ENCODE measurements around the gene KRT80.

The KRT80 gene

DNA sequence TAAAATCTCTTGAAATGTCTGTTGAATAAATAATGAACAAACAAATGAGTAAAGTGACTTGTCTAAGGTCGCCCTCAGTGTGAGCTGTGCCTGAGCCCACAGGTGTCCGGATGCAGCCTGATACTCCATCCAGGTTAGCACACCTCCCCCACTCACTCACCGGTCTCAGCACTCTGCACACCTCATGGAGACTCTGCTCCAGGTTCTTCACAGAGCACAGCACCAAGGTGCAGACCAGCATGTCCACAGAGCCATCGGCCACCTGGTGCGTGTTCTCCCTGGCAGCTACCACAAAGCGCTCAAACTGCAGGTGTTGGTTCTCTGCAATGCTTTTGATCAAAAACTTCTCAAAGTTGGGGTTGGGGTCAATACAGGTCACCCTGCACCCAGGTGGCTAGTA, 37.1 kb upstream of the KRT80 start:
- DNase-seq = no peak

DNA sequence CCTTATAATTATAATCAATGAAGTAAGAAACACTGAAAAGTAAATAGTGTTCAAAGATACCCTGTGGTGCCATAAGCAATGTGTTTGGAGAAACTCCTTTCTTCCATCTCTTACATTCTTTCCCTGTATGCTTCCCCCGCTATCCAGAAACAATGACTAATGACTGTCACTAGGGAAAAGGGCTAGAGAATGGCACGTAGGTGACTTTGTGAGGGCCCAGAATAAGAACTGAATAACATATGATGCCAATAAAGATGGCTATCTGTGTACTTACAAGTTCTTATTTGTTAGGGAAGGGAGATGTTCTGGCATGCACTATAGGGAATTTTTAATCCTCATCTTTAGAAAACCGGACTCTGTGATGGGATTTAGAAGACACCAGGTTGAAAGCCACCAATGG, 36.6 kb upstream of the KRT80 start:
- DNase-seq = no peak

DNA sequence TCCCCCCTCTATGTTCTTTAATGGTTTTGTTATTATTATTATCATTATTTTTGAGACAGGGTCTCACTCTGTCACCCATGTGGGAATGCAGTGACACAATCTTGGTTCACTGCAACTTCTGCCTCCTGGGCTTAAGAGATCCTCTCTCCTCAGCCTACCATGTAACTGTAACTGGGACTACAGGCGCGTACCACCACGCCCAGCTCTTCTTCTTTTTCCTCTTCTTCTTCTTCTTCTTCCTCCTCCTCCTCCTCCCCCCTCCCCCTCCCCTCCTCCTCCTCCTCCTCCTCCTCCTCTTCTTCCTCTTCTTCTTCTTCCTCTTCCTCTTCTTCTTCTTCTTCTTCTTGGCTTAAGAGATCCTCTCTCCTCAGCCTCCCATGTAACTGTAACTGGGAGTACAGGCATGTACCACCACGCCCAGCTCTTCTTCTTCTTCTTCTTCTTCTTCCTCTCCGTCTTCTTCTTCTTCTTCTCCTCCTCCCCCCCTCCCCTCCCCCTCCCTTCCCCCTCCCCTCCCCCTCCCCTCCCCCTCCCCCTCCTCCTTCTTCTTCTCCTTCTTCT, 35.9 kb upstream of the KRT80 start:
- DNase-seq = peak in 1 of 2 donors; percentile 32

DNA sequence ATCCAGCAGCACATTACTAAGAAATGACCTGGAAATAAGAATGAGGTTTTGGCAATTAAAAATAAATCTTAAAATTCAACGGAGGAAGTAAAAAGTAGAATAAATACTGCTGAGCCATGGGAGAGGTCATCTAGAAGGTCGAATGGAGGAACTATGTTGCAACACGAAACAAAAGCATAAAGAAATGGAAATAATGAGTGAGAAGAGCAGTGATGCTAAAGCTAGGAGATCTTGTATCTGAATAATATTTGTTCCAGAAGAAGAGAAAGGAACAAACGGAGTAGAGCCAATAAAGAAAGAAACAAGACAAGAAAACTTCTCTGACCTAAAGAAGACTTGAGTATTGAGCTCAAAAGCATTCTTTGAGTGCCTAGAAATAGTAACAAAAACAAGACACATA, 34.6 kb upstream of the KRT80 start:
- no peak for DNase-seq

DNA sequence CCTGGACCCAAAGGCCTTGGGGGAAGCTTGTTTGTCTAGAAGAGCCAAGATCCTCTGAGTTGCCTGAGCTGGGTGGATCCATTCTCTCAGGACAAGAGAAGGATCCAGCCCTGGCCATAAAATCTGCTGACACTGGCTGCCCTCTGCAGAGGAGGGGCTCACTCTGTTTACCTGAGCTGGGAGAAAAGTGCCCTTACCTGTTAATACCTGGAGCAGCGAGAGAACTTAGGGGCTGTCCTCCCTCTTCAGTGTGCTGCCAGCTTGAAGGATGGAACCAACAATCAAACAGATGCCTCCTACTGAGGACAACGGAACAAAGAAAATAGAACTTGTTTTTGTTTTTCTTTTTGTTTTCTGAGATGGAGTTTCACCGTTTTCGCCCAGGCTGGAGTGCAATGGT, 33.9 kb upstream of the KRT80 start:
- no peak for DNase-seq

DNA sequence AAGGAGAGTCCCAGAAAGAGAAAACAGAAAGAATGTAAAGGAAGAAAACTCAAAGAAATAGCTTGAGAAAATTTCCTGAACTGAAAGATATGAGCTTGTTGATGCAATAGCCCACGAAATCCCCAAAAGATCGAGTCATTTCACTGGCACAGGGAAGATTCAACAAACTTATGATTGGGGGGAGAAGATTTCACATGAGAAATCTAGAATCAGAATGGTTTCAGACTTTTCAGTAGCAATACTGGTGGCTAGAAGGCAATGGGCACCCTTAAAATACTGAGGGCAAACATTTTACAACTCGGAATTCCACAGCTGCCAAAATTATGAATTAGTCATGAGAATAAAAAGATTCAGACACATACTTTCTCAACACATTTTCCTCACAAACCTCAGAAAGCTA, 32.3 kb upstream of the KRT80 start:
- DNase-seq = no peak

DNA sequence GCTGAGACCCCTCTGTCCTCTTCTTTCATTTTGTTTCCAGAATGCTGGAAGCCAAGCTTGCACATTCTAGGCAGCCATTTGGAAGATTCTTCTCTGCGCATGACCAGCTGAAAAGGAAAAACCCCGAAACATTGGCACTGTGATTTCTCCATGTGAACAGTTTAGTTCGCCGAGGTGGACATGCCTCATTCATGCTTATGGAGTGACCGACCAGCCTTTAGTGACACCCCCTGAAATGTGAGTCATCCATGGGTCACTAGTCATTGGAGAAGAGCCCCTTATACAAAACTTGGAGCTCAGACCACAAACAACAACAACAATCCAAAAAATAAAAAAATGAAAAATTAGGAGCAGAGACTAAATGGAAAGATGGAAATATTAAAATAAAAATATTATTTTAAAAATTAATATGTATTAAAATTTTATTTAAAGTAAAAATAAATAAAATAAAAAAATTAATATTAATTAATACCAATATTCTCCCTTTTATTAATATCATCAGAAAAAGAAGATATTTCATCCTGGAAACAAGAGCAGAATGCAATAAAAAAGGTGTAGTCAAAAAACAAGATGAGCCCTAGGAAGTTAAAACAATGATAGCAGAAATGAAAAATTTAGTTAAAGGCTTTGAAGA, 31.7 kb upstream of the KRT80 start:
- DNase-seq = no peak

DNA sequence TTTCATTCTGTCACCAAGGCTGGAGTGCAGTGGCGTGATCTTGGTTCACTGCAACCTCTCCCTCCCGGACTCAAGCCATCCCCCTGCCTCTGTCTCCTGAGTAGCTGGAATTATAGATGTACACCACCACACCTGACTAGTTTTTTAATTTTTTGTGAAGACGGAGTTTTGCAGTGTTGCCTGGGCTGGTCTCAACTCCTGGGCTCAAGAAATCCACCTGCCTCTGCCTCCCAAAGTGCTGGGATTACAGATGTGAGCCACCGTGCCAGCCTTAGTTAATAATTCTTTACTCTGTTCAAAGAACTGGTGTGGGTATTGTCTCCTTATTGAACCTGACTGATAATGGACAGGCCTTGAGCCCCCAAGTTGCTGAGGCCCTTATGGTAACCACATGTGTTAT, 30.9 kb upstream of the KRT80 start:
- DNase-seq = no peak

DNA sequence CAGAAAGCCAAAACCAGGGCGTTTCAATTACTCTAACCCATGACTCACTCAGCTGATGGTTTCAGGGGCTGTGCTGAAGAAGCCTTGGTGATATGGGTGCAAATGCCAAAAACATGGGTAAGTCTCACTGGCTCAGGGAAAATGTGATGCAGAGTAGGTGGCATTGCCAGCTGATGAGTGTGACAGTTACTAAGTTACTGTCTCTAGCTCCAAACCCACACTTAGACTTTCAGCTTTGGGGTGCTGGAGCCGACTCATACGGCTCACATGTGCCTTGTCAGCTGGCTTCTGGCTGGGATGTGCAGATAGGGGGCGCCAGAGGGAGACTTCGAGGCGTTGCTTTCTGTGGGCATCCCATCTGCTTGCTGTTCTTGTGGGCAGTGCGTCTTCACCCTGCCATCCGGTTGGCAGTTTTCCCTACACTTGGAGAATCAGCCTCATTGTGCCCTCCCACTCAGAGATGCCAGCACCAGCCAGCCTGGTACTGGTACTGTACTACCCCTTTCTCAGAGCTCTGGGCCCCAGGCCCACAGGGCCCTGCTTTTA, 30.2 kb upstream of the KRT80 start:
- peak; percentile 70 to 85 for DNase-seq

DNA sequence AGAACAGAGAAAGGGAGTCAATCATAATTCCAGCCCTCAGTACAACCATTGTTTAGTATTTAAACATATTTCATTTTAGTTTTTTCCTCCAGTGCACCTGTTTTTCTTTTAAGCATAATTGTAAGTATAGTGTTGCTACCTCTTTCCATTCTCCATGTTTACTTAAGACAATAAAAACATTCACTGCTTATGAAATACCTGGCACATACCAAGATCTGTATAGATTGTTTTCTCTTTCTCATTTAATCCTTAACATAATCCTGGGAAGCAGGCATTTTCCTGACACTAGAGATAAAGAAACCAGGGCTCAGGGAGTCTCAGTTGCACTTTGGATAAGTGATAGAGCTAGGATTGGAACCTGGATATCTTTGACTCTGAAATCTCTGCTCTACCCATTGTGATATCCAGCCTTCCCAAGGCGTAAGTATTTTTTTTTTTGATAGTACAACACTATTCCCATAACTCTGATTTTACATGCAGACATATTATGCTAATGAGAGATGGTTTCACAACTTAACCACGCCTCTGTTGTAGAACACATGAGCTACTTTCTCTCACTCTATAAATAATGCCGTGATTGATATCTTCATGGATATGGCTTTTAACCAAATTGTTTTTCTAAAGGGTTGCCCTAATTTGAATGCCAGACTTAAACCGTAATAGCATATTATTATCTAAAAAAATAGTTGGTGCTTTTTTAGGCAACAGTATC, 29.4 kb upstream of the KRT80 start:
- no peak for DNase-seq

DNA sequence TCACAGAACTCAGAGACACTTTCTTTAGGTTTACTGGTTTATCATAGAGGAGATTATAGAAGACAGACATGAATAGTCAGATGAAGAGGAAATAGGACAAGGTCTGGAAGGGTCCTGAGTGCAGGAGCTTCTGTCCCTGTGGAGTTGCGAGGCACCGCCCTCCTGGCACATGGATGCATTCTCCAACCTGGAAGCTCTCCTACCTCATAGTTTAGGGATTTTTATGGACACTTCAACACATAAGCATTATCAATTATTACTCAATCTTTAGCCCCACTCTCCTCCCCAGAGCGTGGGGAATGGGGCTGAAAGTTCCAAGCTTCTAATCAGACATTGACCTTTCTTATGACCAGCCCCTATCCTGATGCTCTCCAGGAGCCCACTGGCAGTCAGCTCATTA, 28.7 kb upstream of the KRT80 start:
- no peak for DNase-seq

DNA sequence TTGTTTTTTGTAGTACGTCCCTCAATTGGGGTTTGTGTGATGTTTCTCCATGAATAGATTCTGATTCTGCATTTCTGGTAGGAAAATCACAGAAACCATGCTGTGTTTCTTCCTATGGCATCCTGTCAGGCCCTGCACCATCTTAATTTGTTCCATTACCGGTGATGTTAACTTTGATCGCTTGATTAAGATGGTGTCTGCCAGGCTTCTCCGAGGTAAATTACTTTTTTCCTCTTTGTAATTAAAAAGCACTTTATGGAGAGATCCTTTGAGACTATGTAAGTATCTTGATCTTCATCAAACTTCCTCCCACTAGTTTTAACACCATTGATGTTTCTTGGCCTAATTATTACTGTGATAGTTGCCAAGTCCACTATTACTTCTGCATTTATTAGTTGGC, 26.2 kb upstream of the KRT80 start:
- DNase-seq = no peak

DNA sequence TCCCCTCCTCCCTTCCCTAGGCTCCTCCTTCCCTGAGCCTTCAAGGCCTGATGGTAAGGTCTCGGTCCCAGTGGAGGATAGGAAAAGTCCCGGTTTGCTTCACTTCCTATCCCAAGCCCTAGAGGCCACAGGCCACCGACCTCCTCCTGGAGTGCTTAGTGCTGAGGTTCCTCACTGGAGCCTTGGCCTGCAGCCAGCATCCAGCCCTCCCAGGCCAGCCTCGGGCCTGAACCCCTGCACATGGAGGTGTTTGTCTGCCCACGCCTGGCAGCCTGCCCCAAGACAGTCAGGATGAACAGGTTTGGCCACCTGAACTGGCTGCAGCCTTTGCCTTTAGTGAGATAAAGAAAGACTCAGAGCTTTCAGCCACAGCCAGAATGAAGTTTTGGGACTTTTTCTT, 25.4 kb upstream of the KRT80 start:
- peak in 1 of 2 donors; percentile 32 for DNase-seq

DNA sequence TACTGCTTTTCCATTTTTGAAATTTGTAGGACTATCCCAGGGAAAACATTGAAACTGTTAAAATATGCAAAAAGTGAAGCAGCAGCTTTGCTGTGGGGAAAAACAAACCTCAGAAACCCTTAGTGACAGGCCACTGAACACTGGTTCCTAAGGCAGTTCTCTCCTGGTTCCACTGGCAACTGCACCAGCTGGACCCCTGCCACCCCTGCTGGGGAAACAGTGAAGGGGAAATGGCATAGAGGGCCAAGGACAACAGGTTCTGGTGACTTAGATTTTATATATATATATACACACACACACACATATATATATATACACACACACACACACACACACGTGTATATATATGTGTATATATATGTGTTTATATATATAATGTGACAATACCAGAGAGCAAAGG, 25.0 kb upstream of the KRT80 start:
- no peak for DNase-seq

DNA sequence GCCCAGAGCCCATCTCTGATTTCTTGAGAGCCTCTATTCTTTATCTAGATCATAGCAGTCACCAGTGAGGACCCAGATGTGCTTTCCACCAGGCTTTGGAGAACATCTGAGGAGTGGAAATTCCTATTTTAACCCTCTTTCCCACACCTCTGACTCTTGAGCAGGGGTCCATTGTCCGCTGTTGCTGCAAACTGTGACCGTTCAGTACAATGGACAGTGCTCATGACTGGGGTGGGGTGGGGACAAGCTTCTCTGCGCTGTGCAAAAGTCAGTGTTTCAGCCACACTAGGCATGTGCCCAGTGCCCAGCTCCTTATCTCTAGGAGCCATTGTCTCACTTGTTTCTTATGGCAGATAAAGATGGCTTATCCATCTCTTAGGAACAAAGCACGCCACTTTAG, 24.3 kb upstream of the KRT80 start:
- DNase-seq = no peak

DNA sequence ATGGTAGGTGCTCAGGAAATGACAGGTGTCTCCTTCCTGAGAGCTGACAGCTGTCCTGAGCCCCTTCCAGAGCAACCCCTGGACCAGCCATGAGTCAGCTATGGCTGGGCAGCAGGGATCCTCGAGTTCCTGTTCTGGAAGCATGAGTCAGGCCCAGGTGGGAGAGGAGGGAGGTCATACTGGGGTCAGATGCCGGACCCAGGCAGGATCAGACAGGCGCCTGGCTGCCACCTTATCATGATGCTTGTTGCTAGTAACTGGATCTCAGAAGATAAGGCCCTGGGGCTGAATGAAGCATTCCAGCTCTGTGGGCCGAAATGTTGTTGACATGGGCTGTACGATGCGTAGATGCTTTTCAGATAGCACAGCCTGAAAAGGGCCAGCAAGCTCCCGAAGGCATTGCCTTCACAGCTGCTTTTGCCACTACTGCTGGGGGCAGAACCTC, 23.8 kb upstream of the KRT80 start:
- DNase-seq = peak in 1 of 2 donors; percentile 47

DNA sequence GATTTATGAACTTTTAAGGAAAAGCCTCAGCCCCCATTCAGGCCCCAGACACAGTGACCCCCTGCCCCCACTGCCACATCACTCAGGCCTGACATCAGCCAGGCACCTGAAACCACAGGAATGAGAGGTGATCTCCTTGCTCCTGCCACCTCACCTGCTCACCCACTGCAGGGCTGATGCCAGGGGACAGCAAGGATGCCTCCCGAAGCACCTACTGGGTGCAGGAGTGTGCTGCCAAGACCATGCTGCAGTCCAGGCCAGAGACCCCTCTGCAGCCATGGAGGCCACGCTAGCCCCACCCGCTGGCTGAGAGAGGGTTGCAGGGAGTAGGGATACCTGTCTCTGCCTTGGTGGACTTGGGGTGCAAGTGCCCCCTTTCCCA, 22.6 kb upstream of the KRT80 start:
- DNase-seq = no peak

DNA sequence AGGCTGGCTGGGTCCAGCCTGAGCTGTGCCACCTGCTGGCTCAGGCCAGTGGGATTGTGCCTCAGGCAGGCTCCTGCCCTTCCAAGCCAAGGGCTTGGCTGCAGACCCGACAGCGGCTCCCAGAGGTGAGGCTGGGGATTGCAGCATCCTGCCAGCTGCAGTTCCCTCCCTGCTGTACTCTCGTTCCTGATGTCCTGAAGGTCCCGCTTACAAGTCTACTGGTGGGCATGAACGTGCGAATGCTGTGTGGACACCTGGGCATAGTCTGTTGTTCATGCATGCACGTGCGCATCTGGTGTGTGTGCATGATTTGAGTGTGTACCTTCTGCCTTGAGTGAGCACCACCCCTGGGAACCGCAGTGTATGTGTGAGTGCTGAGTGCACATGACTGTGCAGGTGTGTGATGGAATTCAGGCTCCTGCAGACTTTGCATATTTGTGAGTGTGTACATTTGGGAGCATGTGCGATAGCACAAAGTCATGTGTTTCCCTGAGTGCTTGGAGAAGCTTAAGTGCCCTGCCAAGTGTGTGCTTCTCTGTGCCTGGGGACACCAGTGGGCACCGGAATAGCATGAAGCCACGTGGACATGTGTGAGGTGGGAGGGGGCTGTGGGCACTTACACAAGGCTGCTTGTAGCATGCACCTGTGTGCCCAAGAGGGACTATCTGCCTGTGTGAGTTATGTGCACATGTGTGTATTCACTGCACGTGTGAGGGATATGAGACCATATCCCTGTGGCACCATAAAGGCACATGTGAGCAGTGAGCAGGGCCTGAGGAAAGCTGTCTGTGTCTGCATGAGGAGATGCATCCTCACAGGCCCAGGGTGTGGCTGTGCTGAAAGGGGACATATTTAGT, 22.0 kb upstream of the KRT80 start:
- peak; percentile 87 to 89 for DNase-seq

DNA sequence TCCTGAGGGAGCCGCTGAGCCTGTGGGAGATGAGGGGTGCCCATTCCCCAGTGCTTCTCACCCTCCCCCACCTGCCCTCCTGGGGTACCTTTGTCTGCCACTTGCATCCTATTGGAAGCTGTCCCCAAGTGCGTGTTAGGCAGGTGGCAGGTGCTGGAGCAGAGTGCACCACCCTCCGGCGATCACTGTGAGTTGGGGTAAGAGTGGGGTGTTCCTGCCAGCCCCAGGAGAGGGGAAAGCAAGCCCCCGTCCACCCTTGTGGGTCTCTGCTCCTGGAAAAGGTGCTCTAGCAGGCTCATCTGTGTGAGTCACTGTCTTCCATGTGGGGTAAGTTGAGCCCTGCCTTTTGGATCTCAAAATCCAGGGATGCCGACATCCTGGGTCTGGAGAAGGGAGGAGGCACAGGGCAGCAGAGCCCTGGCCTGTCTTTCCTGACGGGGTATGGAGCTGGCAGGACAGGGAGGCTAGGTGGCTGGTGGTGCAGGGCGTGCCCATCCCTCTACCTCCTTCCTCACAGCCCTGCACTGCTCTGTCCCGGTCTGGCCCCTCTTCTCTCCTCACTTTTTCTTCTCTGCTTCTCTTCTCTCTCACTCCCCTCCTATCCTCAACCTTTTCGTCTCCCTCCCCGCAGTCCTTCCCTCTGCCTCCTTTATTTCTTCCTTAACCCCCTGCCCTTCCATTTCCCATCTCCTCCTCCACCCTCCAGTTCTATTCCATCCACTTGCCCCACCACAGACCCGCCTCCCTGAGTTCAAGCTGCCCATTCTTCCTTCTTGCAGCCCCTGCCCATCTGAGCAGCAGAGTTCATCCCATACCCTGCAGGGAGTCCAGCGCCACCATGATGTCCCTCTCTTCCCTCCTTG, 21.1 kb upstream of the KRT80 start:
- no peak for DNase-seq

DNA sequence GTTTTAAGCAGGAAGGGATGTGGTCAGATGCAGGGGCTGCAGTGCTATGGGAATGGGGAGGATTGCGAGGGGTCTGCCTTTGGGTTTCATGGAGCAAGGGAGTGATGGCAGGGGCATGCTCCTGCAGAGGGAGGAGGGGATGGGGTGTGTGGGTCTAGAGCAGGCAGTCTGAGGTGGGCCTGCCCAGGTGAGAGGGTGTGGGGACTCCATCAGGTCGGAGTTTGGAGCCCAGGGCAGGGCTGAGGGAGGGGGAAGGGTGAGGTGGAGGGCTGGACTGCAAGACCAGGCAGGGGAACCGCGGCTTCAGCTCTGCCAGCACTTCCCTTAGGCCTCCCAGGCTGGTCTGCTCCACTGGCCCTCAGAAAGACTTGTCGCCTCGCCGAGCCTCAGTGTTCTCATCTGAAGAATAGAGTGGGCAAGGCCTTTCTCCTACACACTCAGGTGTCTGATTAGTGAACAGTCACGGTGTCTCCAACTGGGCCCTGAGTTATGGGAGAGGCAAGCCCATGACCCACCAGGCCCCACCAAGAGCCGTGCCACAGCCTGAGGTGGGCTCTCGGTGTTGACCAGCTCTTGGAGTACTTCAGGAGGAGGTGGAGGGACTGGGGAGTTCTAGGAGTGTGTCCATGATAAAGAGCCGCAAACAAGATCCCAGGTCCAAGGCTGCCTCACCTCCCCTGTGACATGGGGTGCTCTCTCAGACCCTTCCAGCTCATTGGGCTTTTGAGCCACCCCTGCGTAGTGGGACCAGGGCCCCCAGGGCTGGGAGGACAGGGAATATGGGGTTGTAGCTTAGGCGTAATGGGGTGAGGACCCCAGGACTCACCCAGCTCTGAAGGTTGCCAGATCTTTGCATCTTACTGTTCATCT, 20.1 kb upstream of the KRT80 start:
- no peak for DNase-seq
